Mucosa of gallbladder (tissue), 1 donor: ENCODE results near the gene BICRA. TPM values are rescaled to one million over a fixed set of nuclear protein-coding genes. Genes with fewer than 3 reads are reported as not detected.
A peak's percentile ranks its signal among the peaks of the same experiment; 100 is the strongest.
"Not testable (repeated sequence)": the region's sequence is repeated elsewhere in the genome, so short reads cannot be mapped to it uniquely, and the experiment has no call there.

Experiments
- DNase-seq: peaks from one replicate; pipeline ENCODE4 v3.0.0-alpha.2; 2020; ENCODE audit warnings: low spot score
- total RNA-seq: library from RNA; stranded (reverse); gene quantifications from one replicate; pipeline ENCODE4 v1.2.1, GENCODE V29; 2021
- donor health status: DM: no; HTN: no; CAD: no.

BICRA gene
- total RNA-seq, 1 donor from 2014 or later, result 20.9 TPM

GRCh38 chr19:47663435-47663910 lies 54.5 kb downstream of the BICRA start:
- DNase-seq, result no peak

- DNase-seq, result peak; percentile 86
Observed at GRCh38 chr19:47663911-47664771, 55.2 kb downstream of the BICRA start.

- not testable (repeated sequence) for DNase-seq
Observed at GRCh38 chr19:47668556-47668955, 59.6 kb downstream of the BICRA start.

GRCh38 chr19:47670736-47671135 lies 61.8 kb downstream of the BICRA start:
- no peak for DNase-seq

GRCh38 chr19:47671499-47671898 lies 62.6 kb downstream of the BICRA start:
- DNase-seq, result no peak

GRCh38 chr19:47673426-47673825 lies 64.5 kb downstream of the BICRA start:
- no peak for DNase-seq

- no peak for DNase-seq
Observed at GRCh38 chr19:47674548-47674947, 65.6 kb downstream of the BICRA start.

GRCh38 chr19:47675271-47675670 lies 66.3 kb downstream of the BICRA start:
- DNase-seq, result no peak

GRCh38 chr19:47675859-47676258 lies 66.9 kb downstream of the BICRA start:
- DNase-seq, result no peak

GRCh38 chr19:47676811-47677210 lies 67.9 kb downstream of the BICRA start:
- no peak for DNase-seq

GRCh38 chr19:47679251-47679900 lies 70.4 kb downstream of the BICRA start:
- DNase-seq, result no peak

- no peak for DNase-seq
Observed at GRCh38 chr19:47679922-47680857, 71.3 kb downstream of the BICRA start.

- no peak for DNase-seq
Observed at GRCh38 chr19:47680858-47681332, 72.0 kb downstream of the BICRA start.

GRCh38 chr19:47681388-47681787 lies 72.5 kb downstream of the BICRA start:
- no peak for DNase-seq

GRCh38 chr19:47681936-47682335 lies 73.0 kb downstream of the BICRA start:
- DNase-seq, result no peak

- no peak for DNase-seq
Observed at GRCh38 chr19:47682939-47683338, 74.0 kb downstream of the BICRA start.

GRCh38 chr19:47686679-47687450 lies 77.9 kb downstream of the BICRA start:
- no peak for DNase-seq

GRCh38 chr19:47687906-47688305 lies 79.0 kb downstream of the BICRA start:
- no peak for DNase-seq

GRCh38 chr19:47691090-47691489 lies 82.2 kb downstream of the BICRA start:
- DNase-seq, result no peak

- DNase-seq, result no peak
Observed at GRCh38 chr19:47691782-47692181, 82.8 kb downstream of the BICRA start.

- DNase-seq, result no peak
Observed at GRCh38 chr19:47693489-47693888, 84.6 kb downstream of the BICRA start.
